ENCODE measurements around the gene LRRN2.

The LRRN2 gene

GRCh38 chr1:204712708-204713430, 27.3 kb upstream of the LRRN2 start:
- DNase-seq (ENCODE audit: low spot score) = no peak
- in situ Hi-C loops (cut with MboI; ENCODE audit: low pct_unique_long_range_greater_than_20kb, low sequenced_read_pairs, unreplicated experiment) = no loop called here
- no peak for TF ChIP-seq CTCF (IDR thresholded peaks at IDR 0.05; ENCODE audit: extremely low read depth, insufficient read depth, missing control alignments)

- in situ Hi-C loops (cut with MboI; ENCODE audit: low pct_unique_long_range_greater_than_20kb, low sequenced_read_pairs, unreplicated experiment) = no loop called here
- DNase-seq (ENCODE audit: low spot score) = no peak
- TF ChIP-seq CTCF (IDR thresholded peaks at IDR 0.05; ENCODE audit: extremely low read depth, insufficient read depth, missing control alignments) = no peak
Measured at GRCh38 chr1:204711947-204712701, 26.6 kb upstream of the LRRN2 start.

- DNase-seq (ENCODE audit: low spot score) = no peak
- no peak for TF ChIP-seq CTCF (IDR thresholded peaks at IDR 0.05; ENCODE audit: extremely low read depth, insufficient read depth, missing control alignments)
- in situ Hi-C loops (cut with MboI; ENCODE audit: low pct_unique_long_range_greater_than_20kb, low sequenced_read_pairs, unreplicated experiment) = no loop called here
Measured at GRCh38 chr1:204711103-204711946, 25.8 kb upstream of the LRRN2 start.

- no peak for TF ChIP-seq CTCF (IDR thresholded peaks at IDR 0.05; ENCODE audit: extremely low read depth, insufficient read depth, missing control alignments)
- in situ Hi-C loops (cut with MboI; ENCODE audit: low pct_unique_long_range_greater_than_20kb, low sequenced_read_pairs, unreplicated experiment) = no loop called here
- DNase-seq (ENCODE audit: low spot score) = no peak
Measured at GRCh38 chr1:204709960-204710912, 24.7 kb upstream of the LRRN2 start.

GRCh38 chr1:204709021-204709420, 23.5 kb upstream of the LRRN2 start:
- DNase-seq (ENCODE audit: low spot score) = no peak
- TF ChIP-seq CTCF (IDR thresholded peaks at IDR 0.05; ENCODE audit: extremely low read depth, insufficient read depth, missing control alignments) = no peak
- in situ Hi-C loops (cut with MboI; ENCODE audit: low pct_unique_long_range_greater_than_20kb, low sequenced_read_pairs, unreplicated experiment) = no loop called here
